K562 (cell line): ENCODE data around the gene HRAS. TPM values are rescaled to one million over a fixed set of nuclear protein-coding genes. Genes with fewer than 3 reads are reported as not detected.
A peak's percentile ranks its signal among the peaks of the same experiment; 100 is the strongest.

Experiments
- ATF3 ChIP-seq, 2 experiments: fragments of 450-650 bp in 1 of 2; sonication (generic) in 1 of 2; formaldehyde crosslinking in 1 of 2; IDR thresholded peaks in 1 of 2; conservative IDR thresholded peaks in 1 of 2; 2 replicates each; pipeline versions ENCODE4 v1.6.1 to v1.8.1; 2016 to 2023; ENCODE audit warnings: mild to moderate bottlenecking in 2 of 2, moderate library complexity in 2 of 2, inconsistent platforms in 1 of 2, missing genetic modification reagents in 1 of 2
- CBX2 ChIP-seq: fragments of 200-600 bp; sonication (generic); IDR thresholded peaks from one replicate; pipeline ENCODE4 v1.6.1; 2012; ENCODE audit warnings: mild to moderate bottlenecking, low read length, inconsistent platforms; ENCODE audit not compliant: insufficient read depth, poor library complexity, severe bottlenecking
- DDX20 ChIP-seq: fragments of 450-650 bp; IDR thresholded peaks from 2 replicates; pipeline ENCODE4 v1.6.1; 2016; ENCODE audit warnings: missing genetic modification characterization, low read depth, mild to moderate bottlenecking, missing compliant biosample characterization, moderate library complexity
- EWSR1 ChIP-seq: fragments of 450-650 bp; IDR thresholded peaks from 2 replicates; pipeline ENCODE4 v1.6.1; 2018; ENCODE audit warnings: borderline replicate concordance, mild to moderate bottlenecking, low read depth, moderate library complexity; ENCODE audit not compliant: partially characterized antibody
- GABPB1 ChIP-seq: sonication (generic); formaldehyde crosslinking; IDR thresholded peaks from 2 replicates; pipeline ENCODE4 v1.8.0; 2022; ENCODE audit warnings: mild to moderate bottlenecking, missing genetic modification reagents
- HNRNPH1 ChIP-seq: fragments of 200-400 bp; formaldehyde crosslinking; optimal IDR thresholded peaks from 2 replicates; pipeline ENCODE3; 2017; ENCODE audit warnings: low read depth, mild to moderate bottlenecking, low read length, moderate library complexity
- HNRNPK ChIP-seq: fragments of 200-400 bp; formaldehyde crosslinking; IDR thresholded peaks from one replicate; pipeline ENCODE4 v1.6.1; 2018; ENCODE audit warnings: mild to moderate bottlenecking, low read depth, low read length; ENCODE audit not compliant: poor library complexity, severe bottlenecking
- ILF3 ChIP-seq: fragments of 450-650 bp; IDR thresholded peaks from 2 replicates; pipeline ENCODE4 v1.6.1; 2018; ENCODE audit warnings: antibody characterized with exemption, mild to moderate bottlenecking, moderate library complexity, borderline replicate concordance
- KLF13 ChIP-seq: fragments of 450-650 bp; IDR thresholded peaks from 2 replicates; pipeline ENCODE4 v1.6.1; 2016; ENCODE audit warnings: missing genetic modification characterization, low read depth, mild to moderate bottlenecking, missing compliant biosample characterization, moderate library complexity, borderline replicate concordance
- KLF16 ChIP-seq: IDR thresholded peaks from 2 replicates; pipeline ENCODE4 v1.6.1; 2016; ENCODE audit warnings: antibody characterized with exemption
- MEF2A ChIP-seq: IDR thresholded peaks from 2 replicates; pipeline ENCODE4 v1.6.1; 2011; ENCODE audit warnings: low read depth, mild to moderate bottlenecking, low read length, moderate library complexity; ENCODE audit not compliant: control insufficient read depth
- MITF ChIP-seq: IDR thresholded peaks from 2 replicates; pipeline ENCODE4 v1.6.1; 2014; ENCODE audit warnings: antibody characterized with exemption
- NFE2 ChIP-seq: IDR thresholded peaks from 2 replicates; pipeline ENCODE4 v1.6.1; 2014; ENCODE audit warnings: antibody characterized with exemption, low read depth
- NR3C1 ChIP-seq: sonication (generic); formaldehyde crosslinking; IDR thresholded peaks from 2 replicates; pipeline ENCODE4 v1.8.1; 2022; ENCODE audit warnings: missing genetic modification reagents
- NRF1 ChIP-seq, 2 experiments: fragments of 450-650 bp; IDR thresholded peaks in 1 of 2; conservative IDR thresholded peaks in 1 of 2; 2 replicates each; pipeline ENCODE4 v1.6.1; 2014; ENCODE audit warnings: mild to moderate bottlenecking in 2 of 2
- PHB ChIP-seq: fragments of 250-450 bp; sonication (Bioruptor Pico); IDR thresholded peaks from 2 replicates; pipeline ENCODE4 v1.5.0; 2021
- RBM17 ChIP-seq: fragments of 200-400 bp; formaldehyde crosslinking; IDR thresholded peaks from 2 replicates; pipeline ENCODE4 v1.6.1; 2017; ENCODE audit warnings: low read depth, mild to moderate bottlenecking, low read length, borderline replicate concordance
- TBP ChIP-seq: optimal IDR thresholded peaks from 2 replicates; pipeline ENCODE3; 2011; ENCODE audit warnings: low read depth, low read length, improper control_type of control experiment
- TGIF2 ChIP-seq: sonication (generic); formaldehyde crosslinking; IDR thresholded peaks from 2 replicates; pipeline ENCODE4 v1.8.1; 2022; ENCODE audit warnings: mild to moderate bottlenecking, missing genetic modification reagents, moderate library complexity
- ZFP30 ChIP-seq: fragments of 250-450 bp; sonication (Bioruptor Pico); IDR thresholded peaks from 2 replicates; pipeline ENCODE4 v1.8.0; 2022; ENCODE audit warnings: moderate library complexity, mild to moderate bottlenecking, inconsistent platforms, borderline replicate concordance
- ZKSCAN8 ChIP-seq: fragments of 200-800 bp; sonication (Bioruptor generic); IDR thresholded peaks from 2 replicates; pipeline ENCODE4 v1.6.1; 2016; ENCODE audit warnings: missing genetic modification characterization, missing compliant biosample characterization
- ZNF766 ChIP-seq: fragments of 200-800 bp; sonication (Bioruptor generic); conservative IDR thresholded peaks from 2 replicates; pipeline ENCODE4 v1.6.1; 2016; ENCODE audit warnings: missing genetic modification characterization, missing compliant biosample characterization
- polyA plus RNA-seq, 8 experiments: library from polyadenylated mRNA; depleted of rRNA in 4 of 8; stranded (reverse) in 5 of 8; unstranded in 3 of 8; fragments of >200 nt; fragmentation: Nextera tagmentation in 2 of 8; fragmentation: Illumina TruSeq in 1 of 8; extraction: Ambion mirVana in 2 of 8; extraction: Trizol in 1 of 8; gene quantifications; 2 replicates each; pipeline versions ENCODE4 v1.2.1 to v1.2.3, GENCODE V29; 2011 to 2014; ENCODE audit warnings: inconsistent platforms in 1 of 8, missing spikeins in 1 of 8
- total RNA-seq, 7 experiments: library from RNA; depleted of rRNA in 6 of 7; stranded (reverse); fragments of >200 nt in 6 of 7; fragmentation: Illumina TruSeq in 2 of 7; extraction: Trizol in 2 of 7; gene quantifications; 2 replicates each; pipeline versions ENCODE4 v1.2.1 to v1.2.3, GENCODE V29; 2011 to 2021; ENCODE audit warnings: low replicate concordance in 1 of 7
- TF ChIP-seq, protein P1 (sequence below): fragments of 250-450 bp; sonication (Bioruptor Pico); IDR thresholded peaks from 2 replicates; pipeline ENCODE4 v1.8.0; 2022; ENCODE audit warnings: inconsistent platforms
- TF ChIP-seq, protein P2 (sequence below): sonication (generic); formaldehyde crosslinking; IDR thresholded peaks from 2 replicates; pipeline ENCODE4 v1.8.0; 2022; ENCODE audit warnings: mild to moderate bottlenecking, missing genetic modification reagents

The HRAS gene
- total and polyA plus RNA-seq, 9 of the 15 experiments (the other 6 are each of a cell fraction or from before 2014, with no cell fraction given), result 2.8 to 73.5 (median 29.6) TPM

DNA sequence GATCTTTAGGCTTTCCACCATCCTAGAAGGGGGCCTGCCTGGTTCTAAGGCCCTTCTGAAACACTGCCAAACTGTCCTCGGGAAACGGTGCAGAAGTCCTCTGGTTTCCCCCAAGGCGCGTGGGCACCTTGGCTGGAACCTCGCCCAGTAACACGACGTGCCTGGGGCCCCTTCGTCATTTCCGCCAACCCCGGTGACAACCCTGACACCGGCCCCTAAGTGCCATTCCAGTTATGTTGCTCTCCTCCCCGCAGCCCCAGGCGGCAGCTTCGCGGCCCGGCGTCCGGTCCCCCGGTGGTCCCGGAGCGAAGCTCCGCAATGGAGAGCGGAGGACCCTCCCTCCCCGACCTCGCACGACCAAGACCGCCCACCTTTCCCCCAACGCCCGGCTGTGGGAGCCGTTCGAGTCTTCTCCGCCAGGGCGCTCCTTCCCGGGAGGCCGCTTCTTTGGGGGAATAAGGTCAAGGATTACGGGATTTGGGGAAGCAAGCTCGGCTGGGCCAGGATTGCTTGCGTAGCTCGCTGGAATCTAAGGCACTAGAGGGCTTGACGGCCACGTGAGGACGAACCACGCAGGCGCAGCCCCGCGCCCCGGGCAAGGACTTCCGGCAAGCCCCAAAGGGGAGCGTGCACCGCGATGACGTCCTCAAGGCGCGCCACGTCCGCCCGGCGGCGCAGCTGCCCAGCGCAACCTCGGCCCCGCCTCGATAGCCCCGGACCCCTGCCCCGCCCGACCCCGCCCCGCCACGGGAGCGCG lies 29.0 kb downstream of the HRAS start (continued):
- TF ChIP-seq KLF13, result no peak; the same call in 1 of the 2 replicates
- no peak for TF ChIP-seq EWSR1
- peak; percentile 93 to 94 for TF ChIP-seq NRF1 (conservative IDR thresholded peaks at IDR 0.05 in 1 of 2, IDR thresholded peaks at IDR 0.05 in 1 of 2)
- peak; percentile 34 for TF ChIP-seq TBP
- TF ChIP-seq GABPB1 (CRISPR knock-in tag), result peak; percentile 90
- TF ChIP-seq PHB, result no peak
- no peak for TF ChIP-seq TGIF2 (CRISPR knock-in tag)
- no peak for TF ChIP-seq NR3C1 (CRISPR knock-in tag)
- TF ChIP-seq DDX20, result no peak
- no peak for TF ChIP-seq NFE2
- TF ChIP-seq ZFP30 (CRISPR knock-in tag), result no peak
- TF ChIP-seq CBX2, result no peak
- no peak for TF ChIP-seq HNRNPH1
- no peak for TF ChIP-seq ATF3 (IDR thresholded peaks at IDR 0.05)
- TF ChIP-seq ATF3 (CRISPR knock-in tag; conservative IDR thresholded peaks at IDR 0.05), result no peak
- no peak for TF ChIP-seq KLF16
- no peak for TF ChIP-seq ZKSCAN8
- TF ChIP-seq MITF, result peak; percentile 56; the same call in 1 of the 2 replicates
- TF ChIP-seq, protein P1, sequence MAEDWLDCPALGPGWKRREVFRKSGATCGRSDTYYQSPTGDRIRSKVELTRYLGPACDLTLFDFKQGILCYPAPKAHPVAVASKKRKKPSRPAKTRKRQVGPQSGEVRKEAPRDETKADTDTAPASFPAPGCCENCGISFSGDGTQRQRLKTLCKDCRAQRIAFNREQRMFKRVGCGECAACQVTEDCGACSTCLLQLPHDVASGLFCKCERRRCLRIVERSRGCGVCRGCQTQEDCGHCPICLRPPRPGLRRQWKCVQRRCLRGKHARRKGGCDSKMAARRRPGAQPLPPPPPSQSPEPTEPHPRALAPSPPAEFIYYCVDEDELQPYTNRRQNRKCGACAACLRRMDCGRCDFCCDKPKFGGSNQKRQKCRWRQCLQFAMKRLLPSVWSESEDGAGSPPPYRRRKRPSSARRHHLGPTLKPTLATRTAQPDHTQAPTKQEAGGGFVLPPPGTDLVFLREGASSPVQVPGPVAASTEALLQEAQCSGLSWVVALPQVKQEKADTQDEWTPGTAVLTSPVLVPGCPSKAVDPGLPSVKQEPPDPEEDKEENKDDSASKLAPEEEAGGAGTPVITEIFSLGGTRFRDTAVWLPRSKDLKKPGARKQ (CRISPR knock-in tag), result no peak
- no peak for TF ChIP-seq HNRNPK
- TF ChIP-seq MEF2A, result no peak
- no peak for TF ChIP-seq RBM17
- TF ChIP-seq ZNF766 (CRISPR knock-in tag), result peak; percentile 72; the same call in 1 of the 2 replicates
- no peak for TF ChIP-seq ILF3
- TF ChIP-seq, protein P2, sequence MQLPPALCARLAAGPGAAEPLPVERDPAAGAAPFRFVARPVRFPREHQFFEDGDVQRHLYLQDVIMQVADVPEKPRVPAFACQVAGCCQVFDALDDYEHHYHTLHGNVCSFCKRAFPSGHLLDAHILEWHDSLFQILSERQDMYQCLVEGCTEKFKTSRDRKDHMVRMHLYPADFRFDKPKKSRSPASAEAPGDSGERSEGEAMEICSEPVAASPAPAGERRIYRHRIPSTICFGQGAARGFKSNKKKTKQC, result no peak
